ENCODE data around the gene MLLT6.

DNA sequence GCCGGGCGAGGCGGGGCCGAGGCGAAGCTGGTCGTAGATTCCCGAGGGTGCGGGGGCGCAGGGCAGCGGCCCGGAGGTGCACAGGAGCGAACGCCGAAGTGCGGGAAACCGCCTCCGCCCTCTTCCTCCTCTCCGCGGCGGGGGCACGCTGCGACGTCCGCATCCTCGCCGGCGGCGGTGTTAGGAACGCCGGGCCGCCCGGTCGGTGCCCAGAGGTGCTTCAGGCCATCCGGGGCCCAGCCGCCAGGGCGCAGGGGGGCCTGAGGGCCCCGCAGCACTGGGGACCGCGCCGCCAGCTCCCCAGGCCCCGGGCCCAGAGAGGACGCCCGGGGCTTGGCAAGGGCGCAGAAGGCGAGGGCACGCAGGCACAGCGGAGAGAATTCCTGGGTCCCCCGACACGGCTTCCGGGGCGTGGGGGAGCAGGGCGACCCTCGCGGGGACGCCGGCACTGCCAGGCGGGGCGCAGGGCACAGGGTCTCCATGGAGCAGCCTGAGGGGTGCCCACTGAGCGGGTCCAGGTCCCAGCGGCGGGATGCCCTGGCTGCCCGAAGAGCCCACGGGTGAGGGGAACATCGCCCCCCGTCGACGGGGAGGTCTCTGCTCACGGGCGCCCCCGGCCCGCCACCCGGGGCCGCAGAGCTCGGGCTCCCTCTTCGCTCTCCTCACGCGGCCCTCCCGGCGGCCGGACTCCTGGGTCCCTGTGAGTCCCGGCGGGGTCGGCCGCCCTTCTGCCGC, 30.9 kb upstream of the MLLT6 start:
- TF ChIP-seq, protein P1, sequence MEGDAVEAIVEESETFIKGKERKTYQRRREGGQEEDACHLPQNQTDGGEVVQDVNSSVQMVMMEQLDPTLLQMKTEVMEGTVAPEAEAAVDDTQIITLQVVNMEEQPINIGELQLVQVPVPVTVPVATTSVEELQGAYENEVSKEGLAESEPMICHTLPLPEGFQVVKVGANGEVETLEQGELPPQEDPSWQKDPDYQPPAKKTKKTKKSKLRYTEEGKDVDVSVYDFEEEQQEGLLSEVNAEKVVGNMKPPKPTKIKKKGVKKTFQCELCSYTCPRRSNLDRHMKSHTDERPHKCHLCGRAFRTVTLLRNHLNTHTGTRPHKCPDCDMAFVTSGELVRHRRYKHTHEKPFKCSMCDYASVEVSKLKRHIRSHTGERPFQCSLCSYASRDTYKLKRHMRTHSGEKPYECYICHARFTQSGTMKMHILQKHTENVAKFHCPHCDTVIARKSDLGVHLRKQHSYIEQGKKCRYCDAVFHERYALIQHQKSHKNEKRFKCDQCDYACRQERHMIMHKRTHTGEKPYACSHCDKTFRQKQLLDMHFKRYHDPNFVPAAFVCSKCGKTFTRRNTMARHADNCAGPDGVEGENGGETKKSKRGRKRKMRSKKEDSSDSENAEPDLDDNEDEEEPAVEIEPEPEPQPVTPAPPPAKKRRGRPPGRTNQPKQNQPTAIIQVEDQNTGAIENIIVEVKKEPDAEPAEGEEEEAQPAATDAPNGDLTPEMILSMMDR (IDR thresholded peaks at IDR 0.05), result peak; percentile 29
- TF ChIP-seq EZH2phosphoT487 (IDR thresholded peaks at IDR 0.05), result no peak
